ENCODE data around the gene GSPT1. TPM values are rescaled to one million over a fixed set of nuclear protein-coding genes. Genes with fewer than 3 reads are reported as not detected.

The GSPT1 gene
- total RNA-seq, 1 experiment from 2014 or later = 173 TPM

GRCh38 chr16:11843206-11843605, 72.5 kb downstream of the GSPT1 start:
- no peak overlapping the region for H3K18ac ChIP-seq (ENCODE audit: insufficient read length, low read depth, low read length)
- no peak overlapping the region for H3T11ph ChIP-seq (ENCODE audit: low read length)
- H2BK15ac ChIP-seq (ENCODE audit: low read depth, low read length) = no peak overlapping the region
- H2BK5ac ChIP-seq (ENCODE audit: insufficient read length, low read length) = no peak overlapping the region
- Mint-ChIP-seq H3K4me1 (no peaks in the 10 kb centered on the region), H3K4me3 (no peak overlapping the region), H3K27ac (no peak overlapping the region), H3K36me3 (ENCODE audit: insufficient read depth in 1 of 3, low read depth in 3 of 3) (peaks cover 61 to 95% (median 92%) of the 10 kb centered on the region in 3 experiments), H3K9me3 (no peaks in the 10 kb centered on the region), H3K27me3 (ENCODE audit: low read depth) (no peaks in the 10 kb centered on the region)
- no peak overlapping the region for H4K5ac ChIP-seq (ENCODE audit: insufficient read length, low read depth, low read length)
- no peak overlapping the region for H3K56ac ChIP-seq (ENCODE audit: insufficient read length, low read depth, low read length)
- no peak overlapping the region for H3K23ac ChIP-seq (ENCODE audit: insufficient read length, low read depth, low read length)
- no peak overlapping the region for H2BK120ac ChIP-seq (ENCODE audit: low read depth, low read length, poor library complexity, severe bottlenecking)
- H3K79me1 ChIP-seq (ENCODE audit: insufficient read depth, low read depth, low read length, poor library complexity, severe bottlenecking) = peaks cover 4% of the 10 kb centered on the region
- no peaks in the 10 kb centered on the region for H3K4me1 ChIP-seq (ENCODE audit: insufficient read depth, low read length)
- TF ChIP-seq, protein P1, sequence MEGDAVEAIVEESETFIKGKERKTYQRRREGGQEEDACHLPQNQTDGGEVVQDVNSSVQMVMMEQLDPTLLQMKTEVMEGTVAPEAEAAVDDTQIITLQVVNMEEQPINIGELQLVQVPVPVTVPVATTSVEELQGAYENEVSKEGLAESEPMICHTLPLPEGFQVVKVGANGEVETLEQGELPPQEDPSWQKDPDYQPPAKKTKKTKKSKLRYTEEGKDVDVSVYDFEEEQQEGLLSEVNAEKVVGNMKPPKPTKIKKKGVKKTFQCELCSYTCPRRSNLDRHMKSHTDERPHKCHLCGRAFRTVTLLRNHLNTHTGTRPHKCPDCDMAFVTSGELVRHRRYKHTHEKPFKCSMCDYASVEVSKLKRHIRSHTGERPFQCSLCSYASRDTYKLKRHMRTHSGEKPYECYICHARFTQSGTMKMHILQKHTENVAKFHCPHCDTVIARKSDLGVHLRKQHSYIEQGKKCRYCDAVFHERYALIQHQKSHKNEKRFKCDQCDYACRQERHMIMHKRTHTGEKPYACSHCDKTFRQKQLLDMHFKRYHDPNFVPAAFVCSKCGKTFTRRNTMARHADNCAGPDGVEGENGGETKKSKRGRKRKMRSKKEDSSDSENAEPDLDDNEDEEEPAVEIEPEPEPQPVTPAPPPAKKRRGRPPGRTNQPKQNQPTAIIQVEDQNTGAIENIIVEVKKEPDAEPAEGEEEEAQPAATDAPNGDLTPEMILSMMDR (conservative IDR thresholded peaks at IDR 0.05) = no peak
- H4K91ac ChIP-seq (ENCODE audit: insufficient read length, low read depth, low read length) = no peak overlapping the region
- H3K79me2 ChIP-seq (ENCODE audit: insufficient read depth, low read length) = no peaks in the 10 kb centered on the region; the same call in 1 of the 2 replicates
- H2AK5ac ChIP-seq (ENCODE audit: insufficient read length, low read length) = no peak overlapping the region
- no peaks in the 10 kb centered on the region for H4K20me1 ChIP-seq (ENCODE audit: control insufficient read depth, insufficient read depth, insufficient read length)
- H4K8ac ChIP-seq (replicated peaks; ENCODE audit: insufficient read length, low read depth, low read length) = no peak overlapping the region
- no peak overlapping the region for H3K27ac ChIP-seq (ENCODE audit: insufficient read length, low read depth, low read length)
- H2AFZ ChIP-seq (ENCODE audit: low read length) = no peak overlapping the region
- no peak overlapping the region for H2BK12ac ChIP-seq (ENCODE audit: insufficient read length, low read depth, low read length)
- no peak overlapping the region for H2BK20ac ChIP-seq (ENCODE audit: low read depth, low read length, poor library complexity, severe bottlenecking)
- no peak overlapping the region for H3K4ac ChIP-seq (ENCODE audit: low read depth, low read length)
- no peak for DNase-seq
- no peaks in the 10 kb centered on the region for H3K9me3 ChIP-seq (ENCODE audit: control insufficient read depth, low read depth, low read length)
- no peak overlapping the region for H3K4me2 ChIP-seq (ENCODE audit: insufficient read depth, insufficient read length, low read length)
- H3K14ac ChIP-seq (ENCODE audit: insufficient read depth, low read length) = no peak overlapping the region
- no CpG with 5 or more reads among the region's 11 CpGs for WGBS (ENCODE audit: extremely low coverage, insufficient read length, low lambda C conversion rate)
- no peaks in the 10 kb centered on the region for H3K27me3 ChIP-seq (ENCODE audit: insufficient read depth, low read length)
- no peaks in the 10 kb centered on the region for H3K23me2 ChIP-seq (ENCODE audit: insufficient read length, low read depth, low read length, poor library complexity, severe bottlenecking)
- no peak overlapping the region for H3K9ac ChIP-seq (ENCODE audit: extremely low read depth, insufficient read length, low read length)
